ENCODE data around the gene NUBPL.

Gene NUBPL

GRCh38 chr14:31902945-31903646 is 341.9 kb downstream of the NUBPL start:
- in situ Hi-C loops (cut with MboI; ENCODE audit: low sequenced_read_pairs): no loop called here

GRCh38 chr14:31909977-31910376 is 348.8 kb downstream of the NUBPL start:
- in situ Hi-C loops (cut with MboI; ENCODE audit: low sequenced_read_pairs): no loop called here
